ENCODE measurements around the gene EYS. TPM values are rescaled to one million over a fixed set of nuclear protein-coding genes. Genes with fewer than 3 reads are reported as not detected.
A peak's percentile ranks its signal among the peaks of the same experiment; 100 is the strongest.
"Not testable (repeated sequence)": the region's sequence is repeated elsewhere in the genome, so short reads cannot be mapped to it uniquely, and the experiment has no call there.

The EYS gene
- total RNA-seq, 1 donor from 2014 or later = 0.69 TPM

DNA sequence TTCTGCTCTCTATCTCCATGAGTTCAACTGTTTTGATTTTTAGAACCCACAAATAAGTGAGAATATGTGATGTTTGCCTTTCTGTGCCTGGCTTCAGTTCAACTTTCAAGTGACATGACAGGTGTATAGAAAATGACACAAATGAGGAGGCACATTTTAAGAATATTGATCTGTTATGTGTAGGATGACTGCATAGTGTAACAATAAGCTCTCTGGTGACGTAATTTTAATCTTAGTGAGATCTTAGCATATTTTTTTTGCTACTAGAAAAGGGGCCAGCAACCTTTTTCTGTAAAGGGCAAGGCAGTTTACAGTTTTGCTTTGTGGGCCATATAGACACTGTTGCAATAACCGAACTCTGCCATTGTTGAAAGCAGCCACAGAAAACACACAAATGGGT lies 1941.2 kb downstream of the EYS start:
- DNase-seq = no peak

DNA sequence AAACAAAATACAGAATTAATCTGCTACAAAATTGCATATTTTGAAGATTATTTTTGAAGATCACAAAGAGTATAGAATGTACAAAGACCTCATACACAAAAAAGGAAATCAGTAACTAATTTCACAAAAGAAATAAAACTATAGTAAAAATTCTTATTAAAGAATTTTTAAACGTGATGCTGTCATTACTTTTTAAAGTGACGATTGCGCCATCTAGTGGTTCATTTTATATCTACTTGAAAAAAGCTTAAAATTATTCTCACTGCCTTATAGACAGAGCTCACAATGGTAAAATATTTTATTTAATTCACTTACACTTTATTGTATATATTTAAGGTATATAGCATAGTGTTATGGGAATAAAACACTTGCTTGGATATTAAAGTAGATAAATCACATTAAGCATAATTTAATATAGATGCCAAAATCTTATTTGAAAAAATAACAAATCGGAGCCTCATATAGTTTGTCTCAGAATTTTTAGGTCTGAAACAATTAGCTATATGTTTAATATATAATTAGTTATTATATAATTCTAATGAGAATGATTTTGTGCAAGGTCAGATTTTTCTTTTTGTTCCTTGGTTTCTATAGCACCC lies 1942.6 kb downstream of the EYS start:
- DNase-seq = peak; percentile 10

DNA sequence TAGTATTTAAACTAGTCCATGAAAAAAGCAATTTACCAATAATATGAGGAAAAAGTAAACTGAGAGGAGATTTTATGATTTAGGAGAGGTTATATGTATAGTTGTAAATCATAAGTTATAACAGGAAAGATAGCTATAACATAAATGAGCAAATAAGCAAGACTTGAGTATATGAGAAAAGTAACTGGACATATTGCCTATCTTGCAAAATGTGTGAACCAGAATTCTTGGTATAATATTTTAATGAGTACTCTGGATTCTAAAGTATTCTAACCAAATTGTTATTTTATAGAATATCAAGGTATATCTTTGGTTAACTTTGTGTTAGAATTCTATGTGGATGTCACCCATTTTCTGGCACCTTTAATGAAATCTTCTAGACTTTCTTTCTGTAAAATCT lies 1946.8 kb downstream of the EYS start:
- no peak for DNase-seq

DNA sequence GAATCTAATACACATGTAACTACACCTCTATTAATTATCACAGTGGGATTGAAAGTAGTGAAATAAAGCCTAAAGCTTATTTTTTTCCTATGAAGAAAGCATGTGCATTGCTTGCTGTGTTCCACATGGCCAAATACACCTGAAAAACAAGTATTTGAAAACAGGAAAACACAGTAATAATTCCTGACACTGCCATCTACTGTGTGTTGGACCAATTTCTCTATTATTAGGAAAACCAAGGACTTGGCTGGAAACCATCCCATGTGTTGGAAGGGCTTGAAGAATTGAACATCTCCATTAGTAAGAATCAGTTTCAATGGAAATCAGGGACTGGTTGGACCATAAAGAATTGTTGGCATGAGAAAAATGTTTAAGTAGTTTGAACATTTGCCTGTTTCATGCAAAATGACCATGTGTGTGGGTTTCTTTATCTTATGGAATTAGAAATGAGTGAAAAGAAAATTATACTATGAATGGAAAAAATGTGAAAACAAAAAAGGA lies 1947.4 kb downstream of the EYS start:
- no peak for DNase-seq

DNA sequence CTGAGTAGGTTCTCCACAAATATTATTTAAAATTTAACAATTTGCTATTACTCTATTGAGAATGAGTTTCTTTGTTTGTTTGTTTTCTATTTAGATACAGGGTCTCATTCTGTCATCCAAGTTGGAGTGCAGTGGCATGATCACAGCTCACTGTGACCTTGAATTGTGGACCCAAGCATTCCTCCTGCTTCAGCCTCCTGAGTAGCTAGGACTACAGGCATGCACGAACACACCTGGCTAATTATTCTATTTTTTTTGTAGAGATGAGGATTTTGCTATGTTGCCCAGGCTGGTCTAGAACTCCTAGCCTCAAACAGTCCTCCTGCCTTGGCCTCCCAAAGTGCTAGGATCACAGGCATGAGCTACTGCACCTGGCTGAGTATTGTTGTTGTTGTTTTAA lies 1949.2 kb downstream of the EYS start:
- no peak for DNase-seq

DNA sequence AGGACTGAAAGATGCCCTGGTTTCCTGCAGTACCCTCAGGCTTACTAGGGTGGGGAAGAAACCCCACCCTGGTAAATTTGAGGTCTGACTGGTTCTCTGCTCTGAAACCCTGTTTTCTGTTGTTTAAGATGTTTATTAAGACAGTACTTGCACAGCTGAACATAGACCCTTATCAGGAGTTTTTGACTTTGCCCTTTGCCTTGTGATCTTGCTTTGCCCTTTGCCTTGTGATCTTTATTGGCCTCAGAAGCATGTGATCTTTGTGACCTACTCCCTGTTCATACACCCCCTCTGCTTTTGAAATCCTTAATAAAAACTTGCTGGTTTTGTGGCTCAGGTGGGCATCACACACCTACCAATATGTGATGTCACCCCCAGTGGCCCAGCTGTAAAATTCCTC lies 1949.8 kb downstream of the EYS start:
- not testable (repeated sequence) for DNase-seq

DNA sequence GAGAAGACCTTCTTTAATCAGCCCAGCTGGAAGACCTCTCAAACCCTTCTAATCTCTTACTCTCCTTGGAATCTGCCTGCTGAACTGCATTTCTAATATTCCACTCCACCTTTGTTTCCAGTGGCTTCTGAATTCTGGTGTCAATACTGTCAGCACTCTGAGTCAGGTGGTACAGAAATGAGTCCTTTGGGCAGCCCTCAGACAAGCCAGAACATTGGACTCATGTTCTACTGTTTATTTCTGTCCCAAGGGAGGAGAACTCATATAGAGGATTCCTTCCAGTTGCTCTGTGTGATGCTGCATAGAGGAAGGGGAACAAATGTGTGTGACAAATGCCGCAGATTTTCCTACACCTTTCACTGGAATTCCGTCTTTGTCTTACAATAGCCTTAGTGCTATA lies 1956.6 kb downstream of the EYS start:
- DNase-seq = no peak

DNA sequence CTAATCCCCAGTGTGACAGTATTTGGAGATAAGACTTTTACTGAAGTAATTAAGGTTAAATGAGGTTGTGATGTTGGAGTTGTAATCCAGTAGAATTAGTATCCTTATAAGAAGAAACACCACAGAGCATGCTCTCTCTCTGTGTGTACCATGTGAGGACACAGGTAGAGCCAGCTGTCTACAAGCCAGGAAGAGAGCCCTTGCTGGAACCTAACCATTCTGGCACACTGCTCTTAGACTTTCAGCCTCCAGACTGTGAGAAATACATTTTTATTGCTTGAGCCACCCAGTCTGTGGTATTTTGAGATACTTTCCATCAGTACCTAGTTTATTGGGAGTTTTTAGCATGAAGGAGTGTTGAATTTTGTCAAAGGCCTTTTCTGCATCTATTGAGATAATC lies 1961.2 kb downstream of the EYS start:
- DNase-seq = no peak

DNA sequence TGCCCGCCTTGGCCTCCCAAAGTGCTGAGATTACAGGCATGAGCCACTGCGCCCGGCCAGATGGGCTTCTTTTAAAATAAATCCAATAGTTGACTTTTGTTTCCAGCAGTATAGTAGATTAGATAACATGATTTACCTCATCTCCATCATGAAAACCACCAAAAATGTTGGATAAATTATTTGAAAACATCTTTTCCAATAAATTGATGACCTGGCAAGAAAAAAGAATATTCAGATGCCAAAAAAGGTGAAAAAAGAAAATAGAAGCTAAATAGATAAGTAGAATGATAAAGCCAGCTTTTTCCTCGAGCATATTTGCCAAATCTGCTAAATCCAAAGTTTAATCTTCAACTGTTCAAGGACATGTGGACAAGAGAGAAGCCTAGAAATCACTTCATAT lies 1962.2 kb downstream of the EYS start:
- DNase-seq = no peak

DNA sequence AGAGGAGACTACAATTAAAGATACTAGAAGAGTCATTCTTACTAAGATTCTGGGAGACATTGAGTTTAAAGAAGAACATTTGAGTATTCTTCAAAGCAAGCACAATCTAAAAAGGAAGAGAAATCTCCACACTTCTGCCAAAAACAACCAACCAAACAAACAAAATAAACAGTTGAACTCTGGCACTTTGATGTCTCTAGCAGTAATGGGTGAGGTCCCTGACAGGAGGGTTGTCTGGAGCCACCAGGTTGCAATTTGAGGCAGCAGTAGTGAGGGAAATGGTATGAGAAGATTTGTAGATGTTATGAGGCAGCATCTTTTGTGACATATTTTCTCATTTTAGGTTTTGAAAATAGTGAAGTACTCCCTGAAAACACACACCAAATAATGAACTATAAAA lies 1963.3 kb downstream of the EYS start:
- no peak for DNase-seq

DNA sequence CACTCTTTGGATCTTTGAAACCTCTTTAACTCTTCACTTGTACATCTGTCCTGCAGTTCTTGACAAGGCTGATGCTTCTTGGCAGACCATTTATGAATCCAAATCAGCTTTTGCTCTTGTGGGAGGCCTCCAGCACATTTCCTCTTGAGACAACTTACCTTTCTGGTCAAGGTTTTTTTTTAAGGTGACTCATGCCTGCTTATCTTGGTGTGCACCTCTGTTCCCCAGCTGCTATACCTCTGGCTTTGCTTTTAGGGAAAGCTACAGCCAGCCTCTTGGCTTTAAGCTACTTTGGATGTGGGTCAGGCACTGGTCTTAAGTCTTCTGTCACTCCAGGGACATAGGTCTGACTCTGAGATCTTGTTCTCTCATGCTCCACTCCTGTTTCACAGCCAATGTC lies 1965.0 kb downstream of the EYS start:
- no peak for DNase-seq

DNA sequence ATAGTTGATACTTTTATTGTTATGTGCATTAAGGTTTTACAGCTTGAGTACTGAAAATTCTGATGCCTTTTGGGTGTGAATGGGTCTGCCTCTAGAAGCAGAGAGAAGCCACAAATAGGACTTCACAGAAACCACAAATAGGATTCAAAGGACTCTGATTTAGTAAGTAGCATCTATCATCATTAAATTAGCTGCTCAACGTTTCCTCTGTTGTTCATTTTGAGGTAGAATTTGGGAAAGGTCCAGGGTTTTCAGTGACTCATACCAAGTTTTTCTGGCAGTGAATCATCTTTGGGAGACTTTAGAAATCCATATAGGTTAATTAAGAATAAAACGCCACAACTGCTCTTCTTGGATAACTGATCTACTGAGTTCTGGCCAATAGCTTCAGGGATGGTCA lies 1966.3 kb downstream of the EYS start:
- DNase-seq = no peak

DNA sequence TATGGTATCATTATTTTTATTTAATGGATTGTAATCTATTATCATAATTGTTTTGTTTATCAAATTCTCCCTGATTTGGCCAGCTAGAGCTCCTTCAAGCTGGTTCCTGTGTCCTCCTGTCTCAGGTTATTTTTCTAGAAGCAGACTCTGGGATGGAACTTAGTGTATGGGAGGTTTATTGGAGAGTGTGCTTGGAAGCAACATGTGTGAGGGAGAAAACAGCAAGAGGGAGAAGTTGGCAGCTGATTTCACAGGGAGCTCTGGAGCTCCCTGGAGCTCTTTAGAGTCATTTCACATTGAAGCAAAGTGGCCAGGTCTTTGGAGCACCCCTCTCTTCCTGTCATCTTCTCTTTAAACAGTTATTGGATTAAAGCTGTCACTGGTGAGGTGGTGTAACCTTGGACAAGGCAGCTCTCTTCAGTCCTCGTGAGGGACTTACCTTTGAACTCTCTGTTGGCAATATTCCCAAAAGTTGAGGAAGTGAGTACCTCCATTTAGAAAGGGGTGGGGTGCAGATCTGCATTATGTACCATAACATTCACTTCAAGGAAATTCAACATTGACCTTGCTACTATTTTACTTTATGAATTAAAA lies 1967.8 kb downstream of the EYS start:
- DNase-seq = no peak

DNA sequence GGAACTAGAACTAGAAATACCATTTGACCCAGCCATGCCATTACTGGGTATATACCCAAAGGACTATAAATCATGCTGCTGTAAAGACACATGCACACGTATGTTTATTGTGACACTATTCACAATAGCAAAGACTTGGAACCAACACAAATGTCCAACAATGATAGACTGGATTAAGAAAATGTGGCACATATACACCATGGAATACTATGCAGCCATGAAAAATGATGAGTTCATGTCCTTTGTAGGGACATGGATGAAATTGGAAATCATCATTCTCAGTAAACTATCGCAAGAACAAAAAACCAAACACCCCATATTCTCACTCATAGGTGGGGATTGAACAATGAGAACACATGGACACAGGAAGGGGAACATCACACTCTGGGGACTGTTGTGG lies 1968.8 kb downstream of the EYS start:
- DNase-seq = not testable (repeated sequence)

DNA sequence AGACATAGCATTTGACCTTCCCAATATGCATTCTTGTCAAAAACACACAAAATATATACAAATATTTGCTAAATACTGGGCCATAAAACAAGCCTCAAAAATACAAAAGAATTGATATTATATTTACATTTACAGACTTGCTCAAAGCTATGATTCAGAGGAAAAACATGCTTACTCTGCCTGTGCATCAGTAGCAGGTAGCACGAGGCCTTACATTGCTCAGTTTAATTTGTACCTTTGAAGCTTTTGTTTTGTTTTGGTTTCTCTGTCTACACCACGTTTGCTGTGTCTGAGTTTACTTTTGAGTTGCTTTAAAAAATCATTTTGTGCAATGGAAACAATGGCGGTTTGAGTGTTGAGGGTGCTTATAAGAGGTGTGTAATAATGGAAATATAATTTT lies 1972.1 kb downstream of the EYS start:
- DNase-seq = no peak

DNA sequence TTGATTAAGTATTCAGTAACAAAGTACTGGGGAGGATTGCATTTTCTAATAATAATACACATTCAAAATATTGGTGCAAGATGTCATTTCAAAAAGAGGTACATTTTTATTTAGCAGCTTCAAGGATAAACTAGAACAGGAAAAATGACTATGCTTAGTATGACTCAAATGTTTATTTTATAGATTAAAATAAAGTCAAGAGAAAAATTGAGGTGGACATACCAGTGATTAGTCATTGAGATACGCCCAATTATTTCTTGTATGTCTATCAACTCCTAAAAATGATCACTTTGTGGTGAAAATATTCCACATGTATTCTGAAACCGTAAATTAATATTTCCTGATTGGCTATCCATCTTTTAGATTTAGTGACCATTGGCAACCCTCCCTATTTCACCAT lies 1974.7 kb downstream of the EYS start:
- DNase-seq = no peak

DNA sequence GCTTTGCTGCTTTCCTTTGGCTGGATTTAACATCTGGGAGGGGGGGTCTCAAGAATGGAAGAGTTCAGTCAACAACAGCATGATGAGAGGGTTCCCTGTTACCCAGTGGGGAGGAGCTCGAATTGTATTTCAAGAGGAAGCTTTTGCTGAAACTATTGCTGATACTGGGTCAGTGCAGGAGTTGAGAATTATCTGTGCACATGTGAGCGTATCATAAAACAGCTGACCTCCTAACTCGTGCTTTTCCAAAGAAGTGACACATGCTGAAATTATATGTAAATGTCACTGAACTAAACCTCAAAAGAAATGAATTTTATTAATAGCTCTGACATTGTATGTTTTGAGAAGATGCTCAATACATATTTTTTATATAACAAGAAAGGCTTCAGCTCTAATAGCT lies 1975.1 kb downstream of the EYS start:
- no peak for DNase-seq

DNA sequence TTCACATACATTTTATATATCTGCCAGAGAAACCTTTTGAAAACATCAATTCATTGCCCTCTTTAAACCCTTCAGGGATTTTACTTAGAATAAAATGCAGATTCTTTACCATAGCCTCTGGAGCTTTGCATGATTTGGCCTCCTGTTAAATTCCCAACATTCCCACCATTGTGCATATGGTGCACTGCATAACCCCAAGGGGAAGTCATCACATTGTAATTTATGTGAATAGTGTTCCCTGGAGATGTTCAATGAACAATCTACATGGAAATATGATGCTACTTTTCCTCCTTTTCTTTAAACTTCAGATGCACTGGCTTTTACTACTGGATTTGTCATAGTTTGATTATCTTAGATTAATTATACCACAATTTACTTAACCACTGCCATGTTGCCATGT lies 1976.7 kb downstream of the EYS start:
- no peak for DNase-seq

DNA sequence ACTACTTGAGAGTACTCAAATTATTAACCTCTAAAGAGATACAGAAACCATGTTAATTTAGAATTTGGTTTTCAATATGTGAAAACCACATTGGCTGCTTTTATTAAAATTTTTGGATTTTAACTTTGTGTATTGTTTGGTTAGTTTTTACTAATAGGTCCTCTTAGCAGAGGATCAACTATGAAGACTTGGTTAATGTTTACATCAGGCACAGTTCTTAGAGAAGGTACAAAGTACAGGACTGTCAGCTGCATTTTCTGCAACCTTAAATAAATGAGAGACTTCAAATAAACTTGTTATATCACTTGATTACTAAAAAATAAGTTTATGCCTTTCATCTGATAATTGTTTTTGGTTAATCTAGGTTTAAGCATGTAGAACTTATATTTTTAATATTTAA lies 1982.3 kb downstream of the EYS start:
- no peak for DNase-seq

DNA sequence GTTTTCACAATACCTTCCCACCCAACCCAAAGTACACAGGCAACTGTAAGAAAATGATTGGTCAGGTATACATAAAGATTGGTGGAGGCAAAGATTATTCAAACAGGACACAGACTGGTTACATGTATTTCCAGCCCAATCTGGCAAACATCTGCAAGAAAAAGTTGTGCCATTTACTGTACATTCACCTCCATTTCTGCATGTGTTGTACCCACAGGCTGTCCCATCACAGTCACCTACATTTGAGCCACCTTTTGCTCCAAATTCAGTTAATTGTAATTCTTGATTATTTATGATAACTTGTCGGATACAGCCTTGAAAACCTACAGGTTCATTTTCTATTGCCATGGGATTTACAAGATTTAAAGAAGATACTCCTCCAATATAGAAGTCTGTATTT lies 1985.8 kb downstream of the EYS start:
- no peak for DNase-seq

DNA sequence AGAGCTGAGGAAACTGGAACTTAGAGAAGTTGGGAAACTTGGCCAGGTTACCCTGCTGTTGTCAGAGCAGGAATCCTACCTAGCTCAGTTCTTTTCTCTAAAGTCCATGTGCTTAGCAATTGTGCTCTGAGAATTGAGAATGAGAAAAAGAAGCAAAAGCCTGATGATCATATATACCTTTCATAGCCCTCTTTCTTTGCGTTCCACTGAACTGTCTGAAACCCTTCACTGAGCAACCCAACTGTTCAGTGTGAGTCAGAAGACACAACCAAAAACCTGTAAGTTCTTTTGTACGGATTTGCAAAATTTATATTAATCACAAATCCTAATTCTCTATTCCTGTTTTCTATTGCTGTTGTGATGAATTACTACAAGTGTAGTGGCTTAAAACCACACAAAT lies 1990.9 kb downstream of the EYS start:
- DNase-seq = no peak

DNA sequence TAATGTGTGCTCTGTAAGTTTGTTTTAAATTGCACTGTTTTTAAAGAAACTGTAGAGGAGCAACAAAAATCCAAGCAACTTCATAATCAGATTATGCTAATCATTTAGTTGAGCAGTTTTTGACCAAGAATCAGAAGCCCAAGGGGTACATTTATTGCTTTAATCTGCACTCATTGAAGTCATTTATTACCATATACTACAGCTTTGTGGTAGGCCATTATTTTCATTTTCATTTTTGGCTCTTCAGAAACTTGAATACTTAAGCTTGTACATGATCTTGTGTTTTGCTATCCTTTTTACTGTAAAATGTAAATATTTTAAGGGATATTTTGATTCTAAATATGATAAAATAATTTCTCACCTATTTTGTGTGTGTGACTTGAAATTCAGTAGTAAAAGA lies 1992.9 kb downstream of the EYS start:
- no peak for DNase-seq

DNA sequence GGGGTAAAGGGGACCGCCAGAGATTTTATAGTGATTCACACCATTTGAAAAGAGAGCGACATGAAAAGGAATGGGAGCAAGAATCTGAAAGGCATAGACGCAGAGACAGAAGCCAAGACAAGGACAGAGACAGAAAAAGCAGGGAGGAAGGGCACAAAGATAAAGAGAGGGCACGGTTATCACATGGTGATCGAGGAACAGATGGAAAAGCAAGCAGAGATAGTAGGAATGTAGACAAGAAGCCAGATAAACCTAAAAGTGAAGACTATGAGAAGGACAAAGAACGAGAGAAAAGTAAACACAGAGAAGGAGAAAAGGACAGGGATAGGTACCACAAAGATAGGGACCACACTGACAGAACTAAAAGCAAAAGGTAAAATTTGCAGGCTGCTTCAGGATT lies 1993.7 kb downstream of the EYS start:
- DNase-seq = no peak

DNA sequence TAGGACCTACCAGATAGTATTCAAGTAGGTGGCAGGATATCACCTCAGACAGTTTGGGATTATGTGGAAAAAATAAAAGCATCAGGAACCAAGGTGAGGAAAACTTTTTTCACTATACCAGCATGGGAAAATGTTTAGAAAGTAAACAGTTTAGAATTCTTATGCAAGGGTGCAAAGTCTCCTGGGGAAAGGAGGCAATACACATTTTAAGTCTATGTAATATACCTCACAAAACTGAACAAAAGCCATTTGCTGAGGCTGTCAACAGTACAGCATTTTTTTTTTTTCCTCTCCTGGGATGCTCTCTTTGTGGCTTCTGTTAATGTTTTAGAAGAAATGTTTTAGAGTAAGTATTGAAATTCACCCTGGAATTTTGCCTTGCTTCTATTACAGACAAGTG lies 1997.9 kb downstream of the EYS start:
- DNase-seq = no peak

DNA sequence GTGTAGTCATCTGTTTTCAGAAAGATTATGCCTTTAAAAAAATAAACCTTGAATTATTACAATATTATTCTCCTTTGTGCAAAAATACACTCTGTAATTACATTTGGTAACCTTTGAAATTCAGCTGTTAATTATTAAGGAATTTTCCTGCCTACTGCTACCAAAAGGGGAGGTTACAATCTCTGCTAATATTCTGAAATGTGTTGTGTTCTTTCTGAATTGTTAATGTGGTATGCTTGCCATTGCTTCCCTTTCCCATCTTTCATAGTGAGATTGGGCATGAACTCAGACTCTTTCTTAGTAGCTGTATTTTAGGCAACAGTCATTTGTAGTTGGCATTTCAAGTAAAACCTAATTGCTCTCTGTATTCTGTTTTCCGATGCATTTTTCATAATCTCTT lies 1998.4 kb downstream of the EYS start:
- DNase-seq = no peak
